Activated CD8-positive, alpha-beta T cell treated with anti-CD3 and anti-CD28 coated beads for 36 hours (primary cell): ENCODE results near the gene TTYH3. TPM values are rescaled to one million over a fixed set of nuclear protein-coding genes. Genes with fewer than 3 reads are reported as not detected.

Experiments used
- ATAC-seq: fragments of 200-7000 bp; cut with Tn5 transposase; one replicate; pipeline ENCODE4 v1.10.0; 2021; ENCODE audit warnings: mild to moderate bottlenecking, moderate library complexity
- CTCF ChIA-PET: fragments of 350-600 bp; sonication (Branson Sonifier 250); formaldehyde crosslinking; loops from one replicate; lab custom pipeline; 2021; ENCODE audit warnings: antibody characterized with exemption; lab: Charles Lee
- POLR2A ChIA-PET: fragments of 350-600 bp; sonication (Branson Sonifier 250); formaldehyde crosslinking; loops from one replicate; lab custom pipeline; 2021; ENCODE audit warnings: antibody characterized with exemption; lab: Charles Lee
- DNase-seq: peaks from one replicate; pipeline ENCODE4 v3.0.0-alpha.2; 2020
- H3K27ac Mint-ChIP-seq: one replicate; pipeline ENCODE4 v1.8.0; 2021; ENCODE audit warnings: mild to moderate bottlenecking, mixed read lengths
- H3K27me3 Mint-ChIP-seq: one replicate; pipeline ENCODE4 v1.8.0; 2021; ENCODE audit warnings: mixed read lengths
- H3K36me3 Mint-ChIP-seq: one replicate; pipeline ENCODE4 v1.8.0; 2021; ENCODE audit warnings: low read depth, mixed read lengths
- H3K4me1 Mint-ChIP-seq: one replicate; pipeline ENCODE4 v1.8.0; 2021; ENCODE audit warnings: low read depth, mixed read lengths
- H3K4me3 Mint-ChIP-seq: one replicate; pipeline ENCODE4 v1.8.0; 2021; ENCODE audit warnings: mild to moderate bottlenecking, moderate library complexity, mixed read lengths
- H3K9me3 Mint-ChIP-seq: one replicate; pipeline ENCODE4 v1.8.0; 2021; ENCODE audit warnings: mixed read lengths
- CTCF ChIP-seq: fragments of 200-600 bp; IDR thresholded peaks from one replicate; pipeline ENCODE4 v1.8.0; 2022; ENCODE audit warnings: antibody characterized with exemption, mild to moderate bottlenecking
- intact Hi-C: fragments of 100-400 bp; cut with micrococcal nuclease; formaldehyde crosslinking; loops from one replicate; pipeline ENCODE4 v1.10.0; 2022
- total RNA-seq, 2 experiments: library from RNA; stranded (reverse); gene quantifications; one replicate each; pipeline ENCODE4 v1.2.3, GENCODE V29; 2021

TTYH3 gene
- total RNA-seq, 2 experiments from 2014 or later, result 30.3 to 32.3 TPM

- ChIA-PET CTCF (interaction anchor here (0.7 to 1.7 kb wide), 3 partner anchors 11 to 114 kb away, joined by 3 to 4 read pairs (median 3); no protein-coding TSS in a partner anchor), POLR2A (no interaction called here)
- H3K4me1 Mint-ChIP-seq, result no peaks in the 10 kb centered on the region
- peaks cover 5% of the 10 kb centered on the region for H3K36me3 Mint-ChIP-seq
- no peaks in the 10 kb centered on the region for H3K9me3 Mint-ChIP-seq
- DNase-seq (no peak), ATAC-seq (no peak)
- no peaks in the 10 kb centered on the region for H3K27me3 Mint-ChIP-seq
- intact Hi-C loops, result no loop called here
- H3K27ac Mint-ChIP-seq, result no peak overlapping the region
- TF ChIP-seq CTCF, result no peak
- no peak overlapping the region for H3K4me3 Mint-ChIP-seq
Observed at GRCh38 chr7:2596464-2597272, 35.1 kb upstream of the TTYH3 start.

GRCh38 chr7:2597273-2597640, 34.5 kb upstream of the TTYH3 start:
- ATAC-seq, result no peak
- no peak for TF ChIP-seq CTCF
- no peak for DNase-seq
- H3K9me3 Mint-ChIP-seq, result no peaks in the 10 kb centered on the region
- H3K4me1 Mint-ChIP-seq, result no peaks in the 10 kb centered on the region
- ChIA-PET POLR2A (no interaction called here), CTCF (interaction anchor here (1.1 kb wide), 1 partner anchor 22 kb away, joined by 3 read pairs; no protein-coding TSS in a partner anchor)
- H3K27me3 Mint-ChIP-seq, result no peaks in the 10 kb centered on the region
- intact Hi-C loops, result no loop called here
- no peak overlapping the region for H3K4me3 Mint-ChIP-seq
- H3K36me3 Mint-ChIP-seq, result peaks cover 5% of the 10 kb centered on the region
- H3K27ac Mint-ChIP-seq, result no peak overlapping the region

GRCh38 chr7:2598154-2598823, 33.5 kb upstream of the TTYH3 start:
- no peak overlapping the region for H3K27ac Mint-ChIP-seq
- no peaks in the 10 kb centered on the region for H3K4me1 Mint-ChIP-seq
- intact Hi-C loops, result no loop called here
- ATAC-seq (no peak), DNase-seq (no peak)
- ChIA-PET CTCF (no interaction called here), POLR2A (no interaction called here)
- H3K9me3 Mint-ChIP-seq, result no peaks in the 10 kb centered on the region
- no peak for TF ChIP-seq CTCF
- peaks cover 3% of the 10 kb centered on the region for H3K36me3 Mint-ChIP-seq
- no peak overlapping the region for H3K4me3 Mint-ChIP-seq
- H3K27me3 Mint-ChIP-seq, result no peaks in the 10 kb centered on the region

DNA sequence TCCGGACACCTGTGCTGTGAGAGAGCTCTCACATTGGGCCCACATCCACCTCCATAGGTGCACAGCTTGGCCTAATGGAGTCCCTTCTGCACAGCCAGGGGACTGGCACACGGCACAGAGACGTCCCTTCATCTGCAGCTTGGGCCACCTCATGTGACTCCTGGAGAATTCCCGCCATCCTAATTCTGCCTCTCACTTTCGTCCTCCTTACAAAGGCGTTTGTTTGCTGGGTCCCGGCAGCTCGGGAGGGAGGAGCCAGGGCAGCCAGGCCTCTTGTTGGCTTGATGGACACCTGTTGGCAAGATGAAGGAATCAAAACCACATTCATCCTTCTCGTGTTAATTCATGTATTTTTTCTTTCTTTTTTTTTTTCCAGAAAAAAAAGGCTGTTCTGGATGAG, 30.7 kb upstream of the TTYH3 start:
- ChIA-PET CTCF (interaction anchor here (0.8 kb wide), 1 partner anchor 33 kb away, joined by 3 read pairs; no protein-coding TSS in a partner anchor), POLR2A (no interaction called here)
- Mint-ChIP-seq H3K4me1 (no peaks in the 10 kb centered on the region), H3K4me3 (no peak overlapping the region), H3K27ac (no peak overlapping the region), H3K36me3 (peaks cover 3% of the 10 kb centered on the region), H3K27me3 (no peaks in the 10 kb centered on the region), H3K9me3 (no peaks in the 10 kb centered on the region)
- TF ChIP-seq CTCF, result no peak
- intact Hi-C loops, result no loop called here
- DNase-seq, result no peak
- no peak for ATAC-seq

GRCh38 chr7:2601907-2602306, 29.9 kb upstream of the TTYH3 start:
- Mint-ChIP-seq H3K36me3 (peaks cover 3% of the 10 kb centered on the region), H3K4me3 (no peak overlapping the region), H3K27me3 (no peaks in the 10 kb centered on the region), H3K27ac (no peak overlapping the region), H3K4me1 (no peaks in the 10 kb centered on the region), H3K9me3 (no peaks in the 10 kb centered on the region)
- DNase-seq (no peak), ATAC-seq (no peak)
- ChIA-PET CTCF (no interaction called here), POLR2A (no interaction called here)
- no peak for TF ChIP-seq CTCF
- intact Hi-C loops, result no loop called here
